Body of pancreas (tissue), 4 donors: Measurements from ENCODE around the gene KPNA6.

Experiments
- CTCF ChIP-seq, 7 experiments: fragments of 450-650 bp in 4 of 7; fragments of 200-600 bp in 3 of 7; sonication (generic) in 3 of 7; IDR thresholded peaks; one replicate each; pipeline ENCODE4 v1.5.1; 2016 to 2019; ENCODE audit warnings: antibody characterized with exemption in 7 of 7
- POLR2A ChIP-seq, 3 donors: fragments of 450-650 bp; IDR thresholded peaks; one replicate each; pipeline ENCODE4 v1.6.1; 2016; ENCODE audit warnings: antibody characterized with exemption in 3 of 3, mild to moderate bottlenecking in 2 of 3

DNA sequence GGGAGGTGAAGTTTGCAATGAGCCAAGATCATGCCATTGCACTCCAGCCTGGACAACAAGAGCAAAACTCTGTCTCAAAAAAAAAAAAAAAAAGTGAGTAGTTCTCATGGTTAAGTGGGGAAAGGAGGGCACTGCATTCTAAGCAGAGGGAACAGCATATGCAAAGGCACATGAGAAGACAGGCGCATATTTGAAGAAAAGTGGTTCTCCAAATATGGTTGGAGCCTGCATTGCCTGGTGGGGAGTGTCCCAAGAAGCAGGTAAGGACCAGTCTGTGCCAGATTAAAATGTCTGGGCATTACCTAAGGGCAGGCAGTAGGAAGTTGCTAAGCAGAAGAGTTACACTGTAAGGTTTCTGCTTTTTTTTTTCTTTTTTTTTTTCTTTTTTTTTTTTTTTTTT lies 2.5 kb upstream of the KPNA6 start:
- TF ChIP-seq CTCF (IDR thresholded peaks at IDR 0.05) (no peak), POLR2A (IDR thresholded peaks at IDR 0.05) (no peak)
